Neural cell (in vitro differentiated cells): ENCODE data around the gene UGT1A6. TPM values are rescaled to one million over a fixed set of nuclear protein-coding genes. Genes with fewer than 3 reads are reported as not detected.

Experiments
- H2AFZ ChIP-seq: fragments of 200-600, 300-800 bp; sonication (generic), shearing (Covaris generic); 2 replicates; pipeline ENCODE4 v1.6.0; 2014; ENCODE audit warnings: low read depth, mild to moderate bottlenecking, antibody characterized with exemption, low read length, moderate library complexity
- H3F3A ChIP-seq: fragments of 200-600 bp; shearing (Covaris generic); 2 replicates; pipeline ENCODE4 v1.6.1; 2016; ENCODE audit warnings: mild to moderate bottlenecking, moderate library complexity, mixed read lengths, antibody characterized with exemption, low read length; ENCODE audit not compliant: insufficient read depth, poor library complexity, severe bottlenecking
- H3K27ac ChIP-seq: fragments of 200-600, 300-800 bp; sonication (generic), shearing (Covaris generic); 2 replicates; pipeline ENCODE4 v1.5.1; 2014; ENCODE audit warnings: mild to moderate bottlenecking, low read length, moderate library complexity
- H3K27me3 ChIP-seq: fragments of 300-800, 200-600 bp; sonication (generic), shearing (Covaris generic); 2 replicates; pipeline ENCODE4 v1.6.0; 2014; ENCODE audit warnings: mild to moderate bottlenecking, low read depth, low read length, moderate library complexity; ENCODE audit not compliant: insufficient read depth
- H3K36me3 ChIP-seq: fragments of 300-800, 200-600 bp; sonication (generic), shearing (Covaris generic); 2 replicates; pipeline ENCODE4 v1.5.1; 2014; ENCODE audit warnings: mild to moderate bottlenecking, antibody characterized with exemption, low read length, moderate library complexity; ENCODE audit not compliant: insufficient read depth
- H3K4me2 ChIP-seq: fragments of 300-800, 200-600 bp; sonication (generic), shearing (Covaris generic); 2 replicates; pipeline ENCODE4 v1.6.0; 2014; ENCODE audit warnings: mild to moderate bottlenecking, low read length
- H3K4me3 ChIP-seq: fragments of 300-800, 200-600 bp; sonication (generic), shearing (Covaris generic); 2 replicates; pipeline ENCODE4 v1.5.1; 2014; ENCODE audit warnings: mild to moderate bottlenecking, low read length, moderate library complexity
- H3K79me2 ChIP-seq: fragments of 200-600 bp; shearing (Covaris generic); replicated peaks from 2 replicates; pipeline ENCODE4 v1.6.0; 2014; ENCODE audit warnings: mild to moderate bottlenecking, low read length, moderate library complexity; ENCODE audit not compliant: insufficient read depth
- H3K9ac ChIP-seq: fragments of 300-800, 200-600 bp; sonication (generic), shearing (Covaris generic); 2 replicates; pipeline ENCODE4 v1.6.1; 2016; ENCODE audit warnings: mild to moderate bottlenecking, low read length, mixed read lengths
- H3K9me2 ChIP-seq: fragments of 200-600 bp; shearing (Covaris generic); 2 replicates; pipeline ENCODE4 v1.6.1; 2016; ENCODE audit warnings: mild to moderate bottlenecking, low read length, mixed read lengths; ENCODE audit not compliant: insufficient read depth
- H3K9me3 ChIP-seq: fragments of 200-600, 300-800 bp; sonication (generic), shearing (Covaris generic); 2 replicates; pipeline ENCODE4 v1.6.1; 2016; ENCODE audit warnings: mild to moderate bottlenecking, mixed run types, low read length, moderate library complexity, mixed read lengths
- H4K20me1 ChIP-seq: fragments of 200-600 bp; shearing (Covaris generic); 2 replicates; pipeline ENCODE4 v1.6.1; 2016; ENCODE audit warnings: mild to moderate bottlenecking, mixed run types; ENCODE audit not compliant: insufficient read depth
- CTCF ChIP-seq: fragments of 450-650 bp; IDR thresholded peaks from 2 replicates; pipeline ENCODE4 v1.5.1; 2014; ENCODE audit warnings: antibody characterized with exemption, mild to moderate bottlenecking, moderate library complexity; ENCODE audit not compliant: poor library complexity, severe bottlenecking
- EP300 ChIP-seq: fragments of 450-650 bp; conservative IDR thresholded peaks from 2 replicates; pipeline ENCODE4 v1.6.1; 2014; ENCODE audit warnings: antibody characterized with exemption, mild to moderate bottlenecking, moderate library complexity; ENCODE audit not compliant: poor library complexity, severe bottlenecking
- EZH2 ChIP-seq: fragments of 200-600, 300-800 bp; shearing (Covaris generic), sonication (generic); IDR thresholded peaks from 2 replicates; pipeline ENCODE4 v1.6.1; 2014; ENCODE audit warnings: antibody characterized with exemption, low read length, borderline replicate concordance, mild to moderate bottlenecking; ENCODE audit not compliant: insufficient read depth, poor library complexity, severe bottlenecking
- MXI1 ChIP-seq: fragments of 450-650 bp; conservative IDR thresholded peaks from 2 replicates; pipeline ENCODE4 v1.6.1; 2014; ENCODE audit warnings: antibody characterized with exemption, mild to moderate bottlenecking; ENCODE audit not compliant: poor library complexity, severe bottlenecking
- POLR2AphosphoS5 ChIP-seq: IDR thresholded peaks from 2 replicates; pipeline ENCODE4 v1.6.1; 2012
- RAD21 ChIP-seq: fragments of 450-650 bp; conservative IDR thresholded peaks from 2 replicates; pipeline ENCODE4 v1.6.1; 2014; ENCODE audit warnings: antibody characterized with exemption, mild to moderate bottlenecking, moderate library complexity
- REST ChIP-seq: IDR thresholded peaks from 2 replicates; pipeline ENCODE4 v1.6.1; 2012; ENCODE audit warnings: borderline replicate concordance
- SMC3 ChIP-seq: fragments of 450-650 bp; conservative IDR thresholded peaks from 2 replicates; pipeline ENCODE4 v1.6.1; 2014; ENCODE audit warnings: antibody characterized with exemption, mild to moderate bottlenecking, moderate library complexity; ENCODE audit not compliant: poor library complexity
- TAF1 ChIP-seq: IDR thresholded peaks from 2 replicates; pipeline ENCODE4 v1.6.1; 2012; ENCODE audit warnings: low read depth
- polyA plus RNA-seq: library from polyadenylated mRNA; depleted of rRNA; stranded (reverse); fragments of >200 nt; gene quantifications from 2 replicates; pipeline ENCODE4 v1.2.3, GENCODE V29; 2014

UGT1A6 gene
- polyA plus RNA-seq, 1 donor from 2014 or later = not detected

GRCh38 chr2:233758141-233758540 lies 65.5 kb downstream of the UGT1A6 start:
- no peaks in the 10 kb centered on the region for H4K20me1 ChIP-seq
- no peaks in the 10 kb centered on the region for H3F3A ChIP-seq
- no peaks in the 10 kb centered on the region for H3K9me3 ChIP-seq
- H2AFZ ChIP-seq = no peak overlapping the region
- no peak overlapping the region for H3K4me2 ChIP-seq
- H3K9ac ChIP-seq = no peak overlapping the region
- H3K4me3 ChIP-seq = no peak overlapping the region
- no peaks in the 10 kb centered on the region for H3K36me3 ChIP-seq
- H3K79me2 ChIP-seq = no peaks in the 10 kb centered on the region
- H3K27ac ChIP-seq = no peak overlapping the region
- no peaks in the 10 kb centered on the region for H3K9me2 ChIP-seq
- TF ChIP-seq CTCF (no peak), POLR2AphosphoS5 (no peak), EZH2 (no peak), SMC3 (no peak), REST (no peak), RAD21 (no peak), MXI1 (no peak), EP300 (no peak), TAF1 (no peak)
- no peaks in the 10 kb centered on the region for H3K27me3 ChIP-seq

DNA sequence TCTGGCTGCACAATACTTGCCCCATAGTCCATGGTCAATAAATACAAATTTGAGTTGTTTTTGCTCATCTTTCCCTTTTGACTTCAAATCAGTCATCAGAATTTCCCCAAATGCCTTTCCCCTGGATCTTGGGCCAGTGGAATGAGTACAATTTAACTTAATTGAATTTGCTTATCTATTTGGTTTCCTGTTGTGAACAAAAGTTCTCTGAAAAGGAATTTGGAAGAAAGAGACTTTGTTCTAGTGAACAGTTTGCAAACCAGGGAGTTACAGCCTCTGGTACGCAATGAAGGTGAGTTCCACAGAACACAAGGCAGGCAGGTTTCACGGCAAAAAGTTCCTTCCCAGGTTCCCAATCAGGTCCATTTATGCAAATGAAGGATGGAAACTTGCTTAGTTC lies 66.2 kb downstream of the UGT1A6 start:
- Histone ChIP-seq H4K20me1 (no peaks in the 10 kb centered on the region), H3K9me2 (no peaks in the 10 kb centered on the region), H3F3A (no peaks in the 10 kb centered on the region), H3K9me3 (no peaks in the 10 kb centered on the region), H3K27me3 (no peaks in the 10 kb centered on the region), H3K4me3 (no peak overlapping the region), H2AFZ (no peak overlapping the region), H3K27ac (no peak overlapping the region), H3K9ac (no peak overlapping the region), H3K36me3 (no peaks in the 10 kb centered on the region), H3K79me2 (no peaks in the 10 kb centered on the region), H3K4me2 (no peak overlapping the region)
- no peak for TF ChIP-seq REST
- no peak for TF ChIP-seq RAD21
- TF ChIP-seq MXI1 = no peak
- no peak for TF ChIP-seq EZH2
- TF ChIP-seq EP300 = no peak
- TF ChIP-seq CTCF = no peak
- no peak for TF ChIP-seq POLR2AphosphoS5
- no peak for TF ChIP-seq SMC3
- TF ChIP-seq TAF1 = no peak
